ENCODE results near the gene MRPS18B.

GRCh38 chr6:30657454-30657853, 39.8 kb downstream of the MRPS18B start:
- no peak for TF ChIP-seq CTCF (conservative IDR thresholded peaks at IDR 0.05 in 1 of 2, IDR thresholded peaks at IDR 0.05 in 1 of 2; ENCODE audit: low read depth in 1 of 2, low read length in 2 of 2)
- no peak for TF ChIP-seq EZH2 (IDR thresholded peaks at IDR 0.05; ENCODE audit: low read length, missing control alignments)
